GM23338 (cell line): Measurements from ENCODE around the gene INPP5D.

Experiments used
- CREB1 ChIP-seq: fragments of 250-450 bp; sonication (Bioruptor Pico); IDR thresholded peaks from 2 replicates; pipeline ENCODE4 v1.5.0; 2020; ENCODE audit warnings: low read depth, mild to moderate bottlenecking, moderate library complexity
- EZH2 ChIP-seq: fragments of 200-600 bp; sonication (generic); IDR thresholded peaks from one replicate; pipeline ENCODE4 v1.8.0; 2017; ENCODE audit warnings: antibody characterized with exemption, mild to moderate bottlenecking, low read depth; ENCODE audit not compliant: unreplicated experiment
- EZH2phosphoT487 ChIP-seq: fragments of 200-600 bp; sonication (generic); IDR thresholded peaks from one replicate; pipeline ENCODE4 v1.8.1; 2018; ENCODE audit warnings: antibody characterized with exemption; ENCODE audit not compliant: unreplicated experiment
- POLR2AphosphoS5 ChIP-seq: IDR thresholded peaks from 2 replicates; pipeline ENCODE4 v1.6.1; 2016; ENCODE audit warnings: antibody characterized with exemption, low read depth
- ZNF462 ChIP-seq: fragments of 250-450 bp; sonication (Bioruptor Pico); IDR thresholded peaks from 2 replicates; pipeline ENCODE4 v1.5.0; 2020; ENCODE audit warnings: mild to moderate bottlenecking, moderate library complexity
- TF ChIP-seq, protein P1 (sequence below), 2 experiments: fragments of 200-600 bp in 1 of 2; sonication (generic) in 1 of 2; conservative IDR thresholded peaks; 2 replicates each; pipeline versions ENCODE4 v1.5.1 to v1.6.1; 2016 to 2017; ENCODE audit warnings: antibody characterized with exemption in 2 of 2, low read depth in 2 of 2, mild to moderate bottlenecking in 2 of 2, moderate library complexity in 1 of 2
- TF ChIP-seq, protein P2 (sequence below): IDR thresholded peaks from 2 replicates; pipeline ENCODE4 v1.6.1; 2016; ENCODE audit warnings: antibody characterized with exemption
- TF ChIP-seq, protein P3 (sequence below): IDR thresholded peaks from one replicate; pipeline ENCODE4 v1.6.1; 2018; ENCODE audit warnings: antibody characterized with exemption; ENCODE audit not compliant: unreplicated experiment

- TF ChIP-seq, protein P1, sequence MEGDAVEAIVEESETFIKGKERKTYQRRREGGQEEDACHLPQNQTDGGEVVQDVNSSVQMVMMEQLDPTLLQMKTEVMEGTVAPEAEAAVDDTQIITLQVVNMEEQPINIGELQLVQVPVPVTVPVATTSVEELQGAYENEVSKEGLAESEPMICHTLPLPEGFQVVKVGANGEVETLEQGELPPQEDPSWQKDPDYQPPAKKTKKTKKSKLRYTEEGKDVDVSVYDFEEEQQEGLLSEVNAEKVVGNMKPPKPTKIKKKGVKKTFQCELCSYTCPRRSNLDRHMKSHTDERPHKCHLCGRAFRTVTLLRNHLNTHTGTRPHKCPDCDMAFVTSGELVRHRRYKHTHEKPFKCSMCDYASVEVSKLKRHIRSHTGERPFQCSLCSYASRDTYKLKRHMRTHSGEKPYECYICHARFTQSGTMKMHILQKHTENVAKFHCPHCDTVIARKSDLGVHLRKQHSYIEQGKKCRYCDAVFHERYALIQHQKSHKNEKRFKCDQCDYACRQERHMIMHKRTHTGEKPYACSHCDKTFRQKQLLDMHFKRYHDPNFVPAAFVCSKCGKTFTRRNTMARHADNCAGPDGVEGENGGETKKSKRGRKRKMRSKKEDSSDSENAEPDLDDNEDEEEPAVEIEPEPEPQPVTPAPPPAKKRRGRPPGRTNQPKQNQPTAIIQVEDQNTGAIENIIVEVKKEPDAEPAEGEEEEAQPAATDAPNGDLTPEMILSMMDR (conservative IDR thresholded peaks at IDR 0.05; ENCODE audit: low read depth in 2 of 2): no peak
- no peak for TF ChIP-seq POLR2AphosphoS5
- TF ChIP-seq EZH2: no peak
- TF ChIP-seq ZNF462 (CRISPR knock-in tag): no peak
- TF ChIP-seq, protein P2, sequence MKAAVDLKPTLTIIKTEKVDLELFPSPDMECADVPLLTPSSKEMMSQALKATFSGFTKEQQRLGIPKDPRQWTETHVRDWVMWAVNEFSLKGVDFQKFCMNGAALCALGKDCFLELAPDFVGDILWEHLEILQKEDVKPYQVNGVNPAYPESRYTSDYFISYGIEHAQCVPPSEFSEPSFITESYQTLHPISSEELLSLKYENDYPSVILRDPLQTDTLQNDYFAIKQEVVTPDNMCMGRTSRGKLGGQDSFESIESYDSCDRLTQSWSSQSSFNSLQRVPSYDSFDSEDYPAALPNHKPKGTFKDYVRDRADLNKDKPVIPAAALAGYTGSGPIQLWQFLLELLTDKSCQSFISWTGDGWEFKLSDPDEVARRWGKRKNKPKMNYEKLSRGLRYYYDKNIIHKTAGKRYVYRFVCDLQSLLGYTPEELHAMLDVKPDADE: no peak
- TF ChIP-seq, protein P3, sequence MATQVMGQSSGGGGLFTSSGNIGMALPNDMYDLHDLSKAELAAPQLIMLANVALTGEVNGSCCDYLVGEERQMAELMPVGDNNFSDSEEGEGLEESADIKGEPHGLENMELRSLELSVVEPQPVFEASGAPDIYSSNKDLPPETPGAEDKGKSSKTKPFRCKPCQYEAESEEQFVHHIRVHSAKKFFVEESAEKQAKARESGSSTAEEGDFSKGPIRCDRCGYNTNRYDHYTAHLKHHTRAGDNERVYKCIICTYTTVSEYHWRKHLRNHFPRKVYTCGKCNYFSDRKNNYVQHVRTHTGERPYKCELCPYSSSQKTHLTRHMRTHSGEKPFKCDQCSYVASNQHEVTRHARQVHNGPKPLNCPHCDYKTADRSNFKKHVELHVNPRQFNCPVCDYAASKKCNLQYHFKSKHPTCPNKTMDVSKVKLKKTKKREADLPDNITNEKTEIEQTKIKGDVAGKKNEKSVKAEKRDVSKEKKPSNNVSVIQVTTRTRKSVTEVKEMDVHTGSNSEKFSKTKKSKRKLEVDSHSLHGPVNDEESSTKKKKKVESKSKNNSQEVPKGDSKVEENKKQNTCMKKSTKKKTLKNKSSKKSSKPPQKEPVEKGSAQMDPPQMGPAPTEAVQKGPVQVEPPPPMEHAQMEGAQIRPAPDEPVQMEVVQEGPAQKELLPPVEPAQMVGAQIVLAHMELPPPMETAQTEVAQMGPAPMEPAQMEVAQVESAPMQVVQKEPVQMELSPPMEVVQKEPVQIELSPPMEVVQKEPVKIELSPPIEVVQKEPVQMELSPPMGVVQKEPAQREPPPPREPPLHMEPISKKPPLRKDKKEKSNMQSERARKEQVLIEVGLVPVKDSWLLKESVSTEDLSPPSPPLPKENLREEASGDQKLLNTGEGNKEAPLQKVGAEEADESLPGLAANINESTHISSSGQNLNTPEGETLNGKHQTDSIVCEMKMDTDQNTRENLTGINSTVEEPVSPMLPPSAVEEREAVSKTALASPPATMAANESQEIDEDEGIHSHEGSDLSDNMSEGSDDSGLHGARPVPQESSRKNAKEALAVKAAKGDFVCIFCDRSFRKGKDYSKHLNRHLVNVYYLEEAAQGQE: no peak
- TF ChIP-seq CREB1 (CRISPR knock-in tag): no peak
- no peak for TF ChIP-seq EZH2phosphoT487
These were observed 125.8 kb downstream of the INPP5D start for GRCh38 chr2:233185963-233186362.
